ENCODE results near the gene EEF2K. TPM values are rescaled to one million over a fixed set of nuclear protein-coding genes. Genes with fewer than 3 reads are reported as not detected.
A peak's percentile ranks its signal among the peaks of the same experiment; 100 is the strongest.

The EEF2K gene
- polyA plus RNA-seq, 3 donors = 0.85 to 6.5 (median 1.7) TPM

DNA sequence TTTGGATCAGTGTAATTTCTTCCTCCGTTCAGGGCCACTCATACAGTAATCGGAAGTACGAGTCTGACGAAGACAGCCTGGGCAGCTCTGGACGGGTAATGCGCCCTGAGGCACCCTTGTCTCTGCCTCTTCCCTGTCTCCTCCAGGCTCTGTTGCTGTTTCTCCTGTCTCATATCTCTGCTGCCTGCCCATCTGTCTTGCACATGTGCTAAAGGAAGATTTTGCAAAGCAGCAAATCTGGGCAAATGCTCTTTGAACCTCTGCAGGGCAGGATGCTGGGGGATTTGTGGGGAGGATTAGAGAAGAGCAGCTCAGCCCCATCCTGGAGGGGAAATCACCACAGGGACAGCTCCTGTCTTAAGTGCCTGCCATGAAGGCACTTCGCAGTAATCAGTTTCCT is 58.7 kb downstream of the EEF2K start:
- H3K4me3 ChIP-seq (replicated peaks in 1 of 3; ENCODE audit: low read depth in 2 of 3, low read length in 3 of 3) = no peak overlapping the region
- H3K9me3 ChIP-seq (replicated peaks in 1 of 2; ENCODE audit: control insufficient read depth in 1 of 2, insufficient read depth in 1 of 2, low read length in 2 of 2) = no peaks in the 10 kb centered on the region
- intact Hi-C loops (cut with micrococcal nuclease) = no loop called here
- Mint-ChIP-seq H3K27me3 (ENCODE audit: low read depth in 3 of 3) (no peaks in the 10 kb centered on the region), H3K4me3 (no peak overlapping the region), H3K4me1 (no peaks in the 10 kb centered on the region), H3K36me3 (peaks cover 37 to 84% of the 10 kb centered on the region in 2 donors), H3K27ac (peak overlapping the region in 1 of 7 donors; percentile 4), H3K9me3 (peaks cover 0 to 2% (median 0%) of the 10 kb centered on the region in 7 donors)
- TF ChIP-seq, protein P1, sequence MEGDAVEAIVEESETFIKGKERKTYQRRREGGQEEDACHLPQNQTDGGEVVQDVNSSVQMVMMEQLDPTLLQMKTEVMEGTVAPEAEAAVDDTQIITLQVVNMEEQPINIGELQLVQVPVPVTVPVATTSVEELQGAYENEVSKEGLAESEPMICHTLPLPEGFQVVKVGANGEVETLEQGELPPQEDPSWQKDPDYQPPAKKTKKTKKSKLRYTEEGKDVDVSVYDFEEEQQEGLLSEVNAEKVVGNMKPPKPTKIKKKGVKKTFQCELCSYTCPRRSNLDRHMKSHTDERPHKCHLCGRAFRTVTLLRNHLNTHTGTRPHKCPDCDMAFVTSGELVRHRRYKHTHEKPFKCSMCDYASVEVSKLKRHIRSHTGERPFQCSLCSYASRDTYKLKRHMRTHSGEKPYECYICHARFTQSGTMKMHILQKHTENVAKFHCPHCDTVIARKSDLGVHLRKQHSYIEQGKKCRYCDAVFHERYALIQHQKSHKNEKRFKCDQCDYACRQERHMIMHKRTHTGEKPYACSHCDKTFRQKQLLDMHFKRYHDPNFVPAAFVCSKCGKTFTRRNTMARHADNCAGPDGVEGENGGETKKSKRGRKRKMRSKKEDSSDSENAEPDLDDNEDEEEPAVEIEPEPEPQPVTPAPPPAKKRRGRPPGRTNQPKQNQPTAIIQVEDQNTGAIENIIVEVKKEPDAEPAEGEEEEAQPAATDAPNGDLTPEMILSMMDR (IDR thresholded peaks at IDR 0.05) = no peak
- H3K79me2 ChIP-seq (ENCODE audit: insufficient read depth, low read length) = no peaks in the 10 kb centered on the region
- H3K4me1 ChIP-seq (ENCODE audit: control insufficient read depth in 1 of 2, insufficient read depth in 2 of 2, low read length in 2 of 2) = no peaks in the 10 kb centered on the region
- no peak overlapping the region for H3K4me2 ChIP-seq (replicated peaks; ENCODE audit: extremely low read depth, low read length, poor library complexity, severe bottlenecking)
- H3K27me3 ChIP-seq (ENCODE audit: control insufficient read depth in 2 of 2, insufficient read depth in 2 of 2, low read length in 2 of 2) = no peaks in the 10 kb centered on the region
- no peak overlapping the region for H2AFZ ChIP-seq (ENCODE audit: insufficient read depth, low read depth, low read length, poor library complexity, severe bottlenecking)
- 98% methylated on average over 7 of the region's 7 CpGs for WGBS (ENCODE audit: insufficient coverage)
- no peak overlapping the region for H3K27ac ChIP-seq (ENCODE audit: low read depth in 1 of 2, low read length in 2 of 2)
- H4K20me1 ChIP-seq (ENCODE audit: insufficient read depth, low read length) = no peaks in the 10 kb centered on the region
- DNase-seq = no peak
- H3K36me3 ChIP-seq (replicated peaks in 1 of 2; ENCODE audit: control insufficient read depth in 1 of 2, insufficient read depth in 2 of 2, low read length in 2 of 2) = peaks cover 44 to 59% of the 10 kb centered on the region in 2 donors
- no peak overlapping the region for H3K9ac ChIP-seq (ENCODE audit: insufficient read depth, low read length, poor library complexity, severe bottlenecking)

DNA sequence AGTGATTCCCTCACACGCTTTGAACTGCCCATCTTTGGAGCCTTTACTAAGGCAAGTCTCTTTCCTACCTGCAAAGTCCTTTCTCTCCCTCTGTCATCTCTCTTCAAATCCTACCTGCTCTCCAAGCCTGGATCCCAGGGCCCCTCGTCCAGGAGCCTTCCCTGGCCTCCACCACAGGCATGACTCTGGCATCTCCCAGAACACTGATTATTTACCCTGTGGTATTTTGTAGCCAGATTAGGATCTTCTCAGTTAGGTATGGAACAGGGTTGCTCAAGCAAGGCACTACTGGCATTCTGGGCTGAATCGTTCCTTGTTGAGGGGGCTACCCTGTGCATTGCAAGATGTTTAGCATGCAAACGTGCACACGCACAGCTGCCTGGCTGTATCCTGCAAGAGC is 59.3 kb downstream of the EEF2K start:
- H3K27ac Mint-ChIP-seq = peak overlapping the region in 4 of 7 donors; percentile 5 to 50 (median 24)
- Histone ChIP-seq H2AFZ (ENCODE audit: insufficient read depth, low read depth, low read length, poor library complexity, severe bottlenecking) (no peak overlapping the region), H3K36me3 (replicated peaks in 1 of 2; ENCODE audit: control insufficient read depth in 1 of 2, insufficient read depth in 2 of 2, low read length in 2 of 2) (peaks cover 40 to 54% of the 10 kb centered on the region in 2 donors), H3K4me2 (replicated peaks; ENCODE audit: extremely low read depth, low read length, poor library complexity, severe bottlenecking) (no peak overlapping the region), H3K9me3 (replicated peaks in 1 of 2; ENCODE audit: control insufficient read depth in 1 of 2, insufficient read depth in 1 of 2, low read length in 2 of 2) (no peaks in the 10 kb centered on the region), H3K27ac (ENCODE audit: low read depth in 1 of 2, low read length in 2 of 2) (no peak overlapping the region), H3K4me3 (replicated peaks in 1 of 3; ENCODE audit: low read depth in 2 of 3, low read length in 3 of 3) (no peak overlapping the region), H3K27me3 (ENCODE audit: control insufficient read depth in 2 of 2, insufficient read depth in 2 of 2, low read length in 2 of 2) (no peaks in the 10 kb centered on the region), H3K9ac (ENCODE audit: insufficient read depth, low read length, poor library complexity, severe bottlenecking) (no peak overlapping the region), H3K79me2 (ENCODE audit: insufficient read depth, low read length) (no peaks in the 10 kb centered on the region), H4K20me1 (ENCODE audit: insufficient read depth, low read length) (no peaks in the 10 kb centered on the region), H3K4me1 (ENCODE audit: control insufficient read depth in 1 of 2, insufficient read depth in 2 of 2, low read length in 2 of 2) (no peaks in the 10 kb centered on the region)
- intact Hi-C loops (cut with micrococcal nuclease) = no loop called here
- no peaks in the 10 kb centered on the region for H3K27me3 Mint-ChIP-seq (ENCODE audit: low read depth in 3 of 3)
- H3K9me3 Mint-ChIP-seq = no peaks in the 10 kb centered on the region
- DNase-seq = no peak
- TF ChIP-seq, protein P1 (IDR thresholded peaks at IDR 0.05) = no peak
- WGBS (ENCODE audit: insufficient coverage) = 97% methylated on average over 5 of the region's 5 CpGs
- no peaks in the 10 kb centered on the region for H3K4me1 Mint-ChIP-seq
- no peak overlapping the region for H3K4me3 Mint-ChIP-seq
- peaks cover 32 to 84% of the 10 kb centered on the region in 2 donors for H3K36me3 Mint-ChIP-seq

All from CD14-positive monocyte (primary cell).